Immature natural killer cell (primary cell): ENCODE data around the gene NOL11. TPM values are rescaled to one million over a fixed set of nuclear protein-coding genes. Genes with fewer than 3 reads are reported as not detected.

Experiments
- DNase-seq, 3 donors: peaks; one replicate each; pipeline ENCODE4 v3.0.0; 2022; ENCODE audit warnings: mixed read lengths in 1 of 3
- H3K27ac Mint-ChIP-seq, 6 donors: one replicate each; pipeline ENCODE4 v1.8.0; 2020; ENCODE audit warnings: mixed read lengths in 6 of 6, mild to moderate bottlenecking in 5 of 6, inconsistent platforms in 4 of 6, moderate library complexity in 3 of 6
- H3K27me3 Mint-ChIP-seq, 3 donors: one replicate each; pipeline ENCODE4 v1.8.0; 2020 to 2021; ENCODE audit warnings: low read depth in 3 of 3, mild to moderate bottlenecking in 3 of 3, mixed read lengths in 3 of 3, moderate library complexity in 3 of 3, inconsistent platforms in 1 of 3
- H3K36me3 Mint-ChIP-seq, 3 donors: one replicate each; pipeline ENCODE4 v1.8.0; 2020; ENCODE audit warnings: mixed read lengths in 3 of 3, inconsistent platforms in 2 of 3, mild to moderate bottlenecking in 2 of 3
- H3K4me1 Mint-ChIP-seq, 2 donors: one replicate each; pipeline ENCODE4 v1.8.0; 2020; ENCODE audit warnings: inconsistent platforms in 2 of 2, mild to moderate bottlenecking in 2 of 2, mixed read lengths in 2 of 2, moderate library complexity in 1 of 2
- H3K4me3 Mint-ChIP-seq, 5 donors: one replicate each; pipeline ENCODE4 v1.8.0; 2020; ENCODE audit warnings: mild to moderate bottlenecking in 5 of 5, mixed read lengths in 5 of 5, inconsistent platforms in 3 of 5, moderate library complexity in 3 of 5
- H3K9me3 Mint-ChIP-seq, 6 donors: one replicate each; pipeline ENCODE4 v1.8.0; 2020; ENCODE audit warnings: mild to moderate bottlenecking in 6 of 6, mixed read lengths in 6 of 6, inconsistent platforms in 4 of 6, moderate library complexity in 3 of 6
- polyA plus RNA-seq, 3 donors: library from polyadenylated mRNA; unstranded; fragments of 300-500 nt; fragmentation: Illumina TruSeq; gene quantifications; one replicate each; pipeline ENCODE4 v1.2.3, GENCODE V29; 2021

The NOL11 gene
- polyA plus RNA-seq, 3 donors from 2014 or later, result 11.0 to 27.2 (median 12.1) TPM

DNA sequence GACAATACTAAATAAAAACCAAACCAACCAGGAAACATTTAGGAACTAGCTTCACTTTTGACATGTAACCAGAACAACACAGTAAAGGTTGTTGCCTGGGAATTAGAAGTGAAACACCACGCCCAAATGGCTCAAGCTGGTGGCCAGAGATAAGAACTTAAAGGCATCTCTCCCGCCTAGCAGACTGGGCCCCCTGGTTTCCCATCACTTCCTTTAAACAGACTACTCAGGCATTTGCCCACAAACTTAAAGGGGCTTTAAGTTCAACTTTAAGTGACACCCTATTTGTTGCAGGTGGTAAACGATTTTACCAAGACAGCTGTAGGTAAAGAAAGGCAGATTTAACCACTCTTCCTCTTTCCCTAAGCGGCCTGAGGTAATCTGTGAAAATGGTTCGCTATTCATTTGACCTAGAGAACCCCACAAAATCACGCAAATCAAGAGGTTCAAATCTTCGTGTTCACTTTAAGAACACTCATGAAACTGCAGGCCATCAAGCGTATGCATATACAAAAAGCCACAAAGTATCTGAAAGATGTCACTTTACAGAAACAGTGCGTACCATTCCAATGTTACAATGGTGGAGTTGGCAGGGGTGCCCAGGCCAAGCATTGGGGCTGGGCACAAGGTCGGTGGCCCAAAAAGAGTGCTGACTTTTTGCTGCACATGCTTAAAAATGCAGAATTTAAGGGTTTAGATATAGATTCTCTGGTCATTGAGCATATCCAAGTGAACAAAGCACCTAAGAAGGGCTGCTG is 66.8 kb downstream of the NOL11 start:
- no peak overlapping the region for H3K27ac Mint-ChIP-seq
- DNase-seq, result no peak
- H3K36me3 Mint-ChIP-seq, result no peaks in the 10 kb centered on the region
- peaks cover 0 to 1% (median 0%) of the 10 kb centered on the region in 6 donors for H3K9me3 Mint-ChIP-seq
- no peak overlapping the region for H3K4me3 Mint-ChIP-seq
- H3K4me1 Mint-ChIP-seq, result no peaks in the 10 kb centered on the region
- H3K27me3 Mint-ChIP-seq, result peaks cover 0 to 3% (median 0%) of the 10 kb centered on the region in 3 donors

DNA sequence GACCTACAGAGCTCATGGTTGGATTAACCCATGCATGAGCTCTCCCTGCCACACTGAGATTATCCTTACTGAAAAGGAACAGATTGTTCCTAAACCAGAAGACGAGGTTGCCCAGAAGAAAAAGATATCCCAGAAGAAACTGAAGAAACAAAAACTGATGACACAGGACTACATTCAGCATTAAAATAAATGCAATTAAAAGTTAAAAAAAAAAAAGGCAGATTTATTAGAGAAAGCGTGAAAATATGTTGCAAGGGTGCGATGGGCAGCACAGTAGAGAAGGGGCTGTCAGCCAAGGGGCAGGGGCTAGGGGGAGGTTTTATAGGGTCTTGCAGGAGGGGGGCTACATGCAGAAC is 67.4 kb downstream of the NOL11 start:
- Mint-ChIP-seq H3K27me3 (peaks cover 0 to 3% (median 0%) of the 10 kb centered on the region in 3 donors), H3K27ac (no peak overlapping the region), H3K9me3 (peaks cover 0 to 1% (median 0%) of the 10 kb centered on the region in 6 donors), H3K4me3 (no peak overlapping the region), H3K36me3 (no peaks in the 10 kb centered on the region), H3K4me1 (no peaks in the 10 kb centered on the region)
- no peak for DNase-seq

DNA sequence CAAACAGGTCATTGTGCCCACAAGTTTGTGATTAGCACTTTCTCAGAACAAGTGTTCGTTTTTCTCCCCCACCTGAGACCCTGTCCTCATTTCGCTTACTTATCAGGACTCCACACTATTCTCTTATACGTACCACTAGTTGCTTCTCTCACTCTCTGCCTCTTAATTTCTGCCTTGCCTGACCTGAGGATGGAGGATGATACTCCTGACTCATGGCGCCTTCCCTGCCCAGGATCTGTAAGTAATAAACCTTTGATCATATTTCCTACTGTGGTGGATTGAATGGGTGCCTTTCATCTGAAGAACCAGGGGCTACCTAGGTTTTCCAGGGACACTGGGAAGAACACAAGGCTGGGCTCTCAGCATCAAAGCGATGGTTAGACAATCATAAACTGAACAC is 67.8 kb downstream of the NOL11 start:
- DNase-seq, result no peak
- no peak overlapping the region for H3K27ac Mint-ChIP-seq
- H3K9me3 Mint-ChIP-seq, result peaks cover 0 to 1% (median 0%) of the 10 kb centered on the region in 6 donors
- peaks cover 0 to 3% (median 0%) of the 10 kb centered on the region in 3 donors for H3K27me3 Mint-ChIP-seq
- no peaks in the 10 kb centered on the region for H3K36me3 Mint-ChIP-seq
- no peaks in the 10 kb centered on the region for H3K4me1 Mint-ChIP-seq
- no peak overlapping the region for H3K4me3 Mint-ChIP-seq

Other genes starting within 250 kb of the NOL11 start
- 10 to 100 TPM in 2 of 3 donors, 1 to 10 TPM in 1; 5.0 to 30.9 (median 14.3) TPM for gene BPTF, start 107.6 kb downstream of the NOL11 start, polyA plus RNA-seq